ENCODE data around the gene ZYG11B.

- no peak for TF ChIP-seq ZNF23 (CRISPR knock-in tag; IDR thresholded peaks at IDR 0.05)
- TF ChIP-seq GABPA (tag; conservative IDR thresholded peaks at IDR 0.05; ENCODE audit: low read depth), result no peak
- no peak for TF ChIP-seq PKNOX1 (IDR thresholded peaks at IDR 0.05)
- TF ChIP-seq SMC3 (conservative IDR thresholded peaks at IDR 0.05; ENCODE audit: insufficient read depth, low read depth, low read length), result no peak
- TF ChIP-seq ZNF740 (CRISPR knock-in tag; IDR thresholded peaks at IDR 0.05), result no peak
- no peak for TF ChIP-seq ZNF740 (tag; IDR thresholded peaks at IDR 0.05)
- TF ChIP-seq, protein P1, sequence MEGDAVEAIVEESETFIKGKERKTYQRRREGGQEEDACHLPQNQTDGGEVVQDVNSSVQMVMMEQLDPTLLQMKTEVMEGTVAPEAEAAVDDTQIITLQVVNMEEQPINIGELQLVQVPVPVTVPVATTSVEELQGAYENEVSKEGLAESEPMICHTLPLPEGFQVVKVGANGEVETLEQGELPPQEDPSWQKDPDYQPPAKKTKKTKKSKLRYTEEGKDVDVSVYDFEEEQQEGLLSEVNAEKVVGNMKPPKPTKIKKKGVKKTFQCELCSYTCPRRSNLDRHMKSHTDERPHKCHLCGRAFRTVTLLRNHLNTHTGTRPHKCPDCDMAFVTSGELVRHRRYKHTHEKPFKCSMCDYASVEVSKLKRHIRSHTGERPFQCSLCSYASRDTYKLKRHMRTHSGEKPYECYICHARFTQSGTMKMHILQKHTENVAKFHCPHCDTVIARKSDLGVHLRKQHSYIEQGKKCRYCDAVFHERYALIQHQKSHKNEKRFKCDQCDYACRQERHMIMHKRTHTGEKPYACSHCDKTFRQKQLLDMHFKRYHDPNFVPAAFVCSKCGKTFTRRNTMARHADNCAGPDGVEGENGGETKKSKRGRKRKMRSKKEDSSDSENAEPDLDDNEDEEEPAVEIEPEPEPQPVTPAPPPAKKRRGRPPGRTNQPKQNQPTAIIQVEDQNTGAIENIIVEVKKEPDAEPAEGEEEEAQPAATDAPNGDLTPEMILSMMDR (IDR thresholded peaks at IDR 0.05 in 2 of 3, conservative IDR thresholded peaks at IDR 0.05 in 1 of 3; ENCODE audit: insufficient read depth in 2 of 3, low read depth in 1 of 3, low read length in 3 of 3), result no peak
- no peak for TF ChIP-seq NCOR1 (IDR thresholded peaks at IDR 0.05)
- TF ChIP-seq NFIX (CRISPR knock-in tag; IDR thresholded peaks at IDR 0.05; ENCODE audit: low read depth), result no peak
- TF ChIP-seq HIVEP1 (CRISPR knock-in tag; IDR thresholded peaks at IDR 0.05), result no peak
- TF ChIP-seq PRDM10 (IDR thresholded peaks at IDR 0.05; ENCODE audit: partially characterized antibody), result no peak
- no peak for TF ChIP-seq SP1 (CRISPR knock-in tag; IDR thresholded peaks at IDR 0.05)
- no peak for TF ChIP-seq FOXO4 (CRISPR knock-in tag; IDR thresholded peaks at IDR 0.05)
- TF ChIP-seq EGR1 (conservative IDR thresholded peaks at IDR 0.05), result no peak
Observed at GRCh38 chr1:52753169-52753568, 26.9 kb downstream of the ZYG11B start.

All from K562 (cell line).